Common myeloid progenitor, CD34-positive (primary cell): ENCODE measurements around the gene RBM47.
A peak's percentile ranks its signal among the peaks of the same experiment; 100 is the strongest.

Experiments
- CTCF ChIA-PET: fragments of 350-600 bp; sonication (Branson Sonifier 250); formaldehyde crosslinking; loops from one replicate; lab custom pipeline; 2021; ENCODE audit warnings: antibody characterized with exemption; lab: Charles Lee
- POLR2A ChIA-PET: fragments of 350-600 bp; sonication (Branson Sonifier 250); formaldehyde crosslinking; loops from one replicate; lab custom pipeline; 2021; ENCODE audit warnings: antibody characterized with exemption; lab: Charles Lee
- DNase-seq, 3 donors: peaks; one replicate each; pipeline versions ENCODE4 v3.0.0 to v3.0.0-alpha.2; 2013
- H3K27ac ChIP-seq, 2 experiments: 1 replicate in 1 of 2; 2 replicates in 1 of 2; pipeline ENCODE4 v1.7.0; 2013; ENCODE audit warnings: inconsistent platforms in 2 of 2, low read length in 2 of 2, mild to moderate bottlenecking in 2 of 2, low read depth in 1 of 2, moderate library complexity in 1 of 2; ENCODE audit not compliant: severe bottlenecking in 2 of 2, insufficient read depth in 1 of 2, poor library complexity in 1 of 2
- H3K27me3 ChIP-seq, 5 experiments: replicated peaks in 2 of 5; 1 replicate in 3 of 5; 2 replicates in 2 of 5; pipeline versions ENCODE4 v1.6.1 to v1.7.0; 2013; ENCODE audit warnings: low read length in 4 of 5, mild to moderate bottlenecking in 2 of 5, moderate library complexity in 2 of 5, inconsistent platforms in 1 of 5; ENCODE audit not compliant: insufficient read depth in 5 of 5, control insufficient read depth in 4 of 5
- H3K36me3 ChIP-seq, 4 experiments: 1 replicate in 2 of 4; 2 replicates in 2 of 4; pipeline versions ENCODE4 v1.6.1 to v1.7.0; 2013; ENCODE audit warnings: low read length in 3 of 4, control low read depth in 1 of 4, mild to moderate bottlenecking in 1 of 4; ENCODE audit not compliant: control insufficient read depth in 4 of 4, insufficient read depth in 4 of 4
- H3K4me1 ChIP-seq, 4 experiments: 1 replicate in 3 of 4; 2 replicates in 1 of 4; pipeline versions ENCODE4 v1.6.1 to v1.7.1; 2013; ENCODE audit warnings: low read length in 3 of 4, mild to moderate bottlenecking in 3 of 4, control low read depth in 1 of 4, inconsistent platforms in 1 of 4, moderate library complexity in 1 of 4; ENCODE audit not compliant: control insufficient read depth in 4 of 4, insufficient read depth in 4 of 4; ENCODE audit errors: control extremely low read depth in 1 of 4
- H3K4me3 ChIP-seq, 7 experiments: 1 replicate in 4 of 7; 2 replicates in 3 of 7; pipeline versions ENCODE4 v1.5.1 to v1.7.0; 2013; ENCODE audit warnings: mild to moderate bottlenecking in 7 of 7, low read length in 6 of 7, moderate library complexity in 6 of 7, inconsistent platforms in 2 of 7, low read depth in 2 of 7, control low read depth in 1 of 7; ENCODE audit not compliant: insufficient read depth in 4 of 7, control insufficient read depth in 1 of 7; ENCODE audit errors: extremely low read depth in 1 of 7
- H3K9me3 ChIP-seq, 5 experiments: 1 replicate in 4 of 5; 2 replicates in 1 of 5; pipeline versions ENCODE4 v1.6.1 to v1.7.1; 2013; ENCODE audit warnings: low read length in 4 of 5, mild to moderate bottlenecking in 2 of 5, inconsistent platforms in 1 of 5, low read depth in 1 of 5, moderate library complexity in 1 of 5; ENCODE audit not compliant: control insufficient read depth in 4 of 5, insufficient read depth in 2 of 5; ENCODE audit errors: control extremely low read depth in 1 of 5
- WGBS: methylation state at CpG from one replicate; pipeline ENCODE4 v1.1.5; 2013; ENCODE audit not compliant: insufficient coverage; 5-methylcytosine and 5-hydroxymethylcytosine counted together

Gene RBM47

DNA sequence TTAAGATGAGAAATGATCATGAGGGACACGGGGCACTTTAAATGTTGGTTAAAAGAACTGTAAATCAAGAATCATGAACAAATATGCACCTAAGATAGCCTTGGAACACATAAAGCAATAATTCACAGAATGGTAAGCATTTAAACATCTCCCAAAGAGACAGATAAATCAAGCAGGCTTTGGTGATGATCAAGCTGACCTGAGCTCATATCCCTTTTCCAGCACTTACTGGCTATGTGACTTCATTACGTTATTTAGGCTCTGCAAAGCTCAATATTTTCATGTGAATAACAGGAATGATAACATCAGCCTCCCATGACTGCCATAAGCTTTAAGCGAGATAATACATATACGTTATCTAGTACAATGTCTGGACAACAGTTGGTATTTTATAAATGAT is 239.7 kb downstream of the RBM47 start:
- WGBS, result 100% methylated on average over 1 of the region's 4 CpGs
- Histone ChIP-seq H3K27me3 (no peaks in the 10 kb centered on the region), H3K36me3 (no peaks in the 10 kb centered on the region), H3K27ac (no peak overlapping the region), H3K4me3 (no peak overlapping the region), H3K9me3 (no peaks in the 10 kb centered on the region), H3K4me1 (peaks cover 0 to 4% (median 1%) of the 10 kb centered on the region in 4 experiments)
- no peak for DNase-seq
- ChIA-PET CTCF (interaction anchor here (1.3 kb wide), 1 partner anchor 30 kb away, joined by 3 read pairs; no protein-coding TSS in a partner anchor), POLR2A (no interaction called here)

DNA sequence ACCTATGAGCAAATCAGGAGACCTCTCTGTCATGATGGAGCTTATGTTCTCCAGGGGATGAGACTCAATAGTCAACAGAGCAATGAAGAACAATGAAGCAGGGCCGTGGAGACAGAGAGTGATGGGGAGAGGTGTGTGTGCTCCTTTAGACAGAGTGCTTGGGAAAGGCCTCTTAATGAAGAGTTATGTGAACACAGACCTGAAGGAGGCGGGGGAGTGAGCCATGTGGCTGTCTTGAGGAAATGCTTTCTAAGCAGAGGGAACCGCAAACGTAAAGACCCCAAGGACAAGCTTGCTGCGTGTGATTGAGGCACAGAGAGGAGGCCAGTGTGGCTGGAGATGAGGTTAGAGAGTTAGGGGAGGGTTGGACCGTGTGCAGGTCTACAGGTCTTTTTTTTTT is 241.4 kb downstream of the RBM47 start:
- DNase-seq, result peak; percentile 20 to 72 (median 65)
- ChIA-PET CTCF (interaction anchor here (0.9 to 1.5 kb wide), 3 partner anchors 11 to 77 kb away, joined by 3 to 5 read pairs (median 3); no protein-coding TSS in a partner anchor), POLR2A (interaction anchor here (0.5 to 0.6 kb wide), 2 partner anchors 15 to 699 kb away, joined by 3 to 4 read pairs; no protein-coding TSS in a partner anchor)
- Histone ChIP-seq H3K36me3 (no peaks in the 10 kb centered on the region), H3K4me1 (peaks cover 0 to 4% (median 1%) of the 10 kb centered on the region in 4 experiments), H3K27ac (no peak overlapping the region), H3K4me3 (no peak overlapping the region), H3K27me3 (no peaks in the 10 kb centered on the region), H3K9me3 (no peaks in the 10 kb centered on the region)
- WGBS, result 58% methylated on average over 4 of the region's 6 CpGs

DNA sequence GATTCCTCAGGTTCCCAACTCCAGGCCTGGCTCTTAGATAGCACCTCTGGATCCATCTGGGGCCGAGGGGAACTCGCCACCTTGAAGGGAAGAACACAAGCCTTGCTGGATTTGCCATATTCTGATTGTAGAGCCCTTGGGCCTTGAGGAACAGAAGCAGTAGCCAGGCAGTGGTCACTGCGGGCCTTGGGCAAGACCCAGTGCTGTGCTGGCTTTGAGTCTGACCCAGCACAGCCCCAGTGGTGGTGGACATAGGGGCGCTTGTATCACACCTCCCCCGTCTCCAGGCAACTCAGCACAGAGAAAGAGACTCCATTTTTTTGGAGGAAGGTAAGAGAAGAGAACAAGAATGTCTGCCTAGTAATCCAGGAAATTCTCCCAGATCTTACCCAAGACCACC is 249.0 kb downstream of the RBM47 start:
- CTCF ChIA-PET, result no interaction called here
- H3K27ac ChIP-seq, result no peak overlapping the region
- no peaks in the 10 kb centered on the region for H3K9me3 ChIP-seq
- H3K4me3 ChIP-seq, result no peak overlapping the region
- H3K4me1 ChIP-seq, result no peaks in the 10 kb centered on the region
- no peaks in the 10 kb centered on the region for H3K36me3 ChIP-seq
- no peaks in the 10 kb centered on the region for H3K27me3 ChIP-seq
- POLR2A ChIA-PET, result no interaction called here
- 96% methylated on average over 3 of the region's 5 CpGs for WGBS
- DNase-seq, result no peak

DNA sequence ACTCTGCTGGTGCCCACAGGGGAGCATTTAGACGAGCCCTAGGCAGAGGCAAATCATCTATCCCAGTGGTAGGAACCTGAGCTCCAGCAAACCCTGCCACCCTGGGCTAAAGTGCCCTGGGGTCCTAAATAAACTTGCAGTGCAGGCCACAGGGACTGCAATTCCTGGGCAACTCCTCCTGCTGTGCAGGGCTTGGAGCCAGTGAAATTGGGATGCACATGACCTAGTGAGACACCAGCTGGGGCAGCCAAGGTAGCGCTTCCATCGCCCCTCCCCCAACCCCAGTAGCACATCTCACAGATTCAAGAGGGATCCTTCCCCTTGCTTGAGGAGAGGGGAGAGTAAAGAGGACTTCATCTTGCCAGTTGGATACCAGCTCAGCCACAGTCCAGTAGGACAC is 250.4 kb downstream of the RBM47 start:
- POLR2A ChIA-PET, result no interaction called here
- DNase-seq, result no peak
- Histone ChIP-seq H3K27ac (no peak overlapping the region), H3K36me3 (no peaks in the 10 kb centered on the region), H3K9me3 (no peaks in the 10 kb centered on the region), H3K27me3 (no peaks in the 10 kb centered on the region), H3K4me1 (no peaks in the 10 kb centered on the region), H3K4me3 (no peak overlapping the region)
- CTCF ChIA-PET, result interaction anchor here (0.9 kb wide), 1 partner anchor 12 kb away, joined by 3 read pairs; no protein-coding TSS in a partner anchor
- 95% methylated on average over 2 of the region's 3 CpGs for WGBS

DNA sequence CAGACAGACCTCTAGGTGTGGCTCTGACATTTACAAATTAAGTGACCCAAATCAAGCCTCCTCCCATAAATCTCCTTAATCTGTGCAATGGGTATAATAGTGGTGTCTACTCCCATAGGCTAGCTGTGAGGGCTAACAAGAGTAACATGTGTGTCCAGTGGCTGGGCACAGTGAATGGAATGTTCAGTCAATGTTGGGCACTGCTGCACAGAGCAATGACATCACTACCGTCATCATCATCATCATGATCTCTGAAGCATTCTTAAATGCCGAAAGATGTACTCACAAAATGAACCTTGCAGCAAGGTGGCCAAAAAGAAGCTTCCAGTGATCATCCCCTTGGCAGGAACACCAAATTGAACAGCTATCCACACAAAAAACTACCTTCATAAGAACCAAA is 251.0 kb downstream of the RBM47 start:
- DNase-seq, result no peak
- Histone ChIP-seq H3K27ac (no peak overlapping the region), H3K9me3 (no peaks in the 10 kb centered on the region), H3K4me3 (no peak overlapping the region), H3K36me3 (no peaks in the 10 kb centered on the region), H3K4me1 (no peaks in the 10 kb centered on the region), H3K27me3 (no peaks in the 10 kb centered on the region)
- CTCF ChIA-PET, result interaction anchor here (0.5 to 0.9 kb wide), 2 partner anchors 12 to 1311 kb away, joined by 3 read pairs; no protein-coding TSS in a partner anchor
- POLR2A ChIA-PET, result no interaction called here
- WGBS, result 50% methylated on average over 2 of the region's 2 CpGs

DNA sequence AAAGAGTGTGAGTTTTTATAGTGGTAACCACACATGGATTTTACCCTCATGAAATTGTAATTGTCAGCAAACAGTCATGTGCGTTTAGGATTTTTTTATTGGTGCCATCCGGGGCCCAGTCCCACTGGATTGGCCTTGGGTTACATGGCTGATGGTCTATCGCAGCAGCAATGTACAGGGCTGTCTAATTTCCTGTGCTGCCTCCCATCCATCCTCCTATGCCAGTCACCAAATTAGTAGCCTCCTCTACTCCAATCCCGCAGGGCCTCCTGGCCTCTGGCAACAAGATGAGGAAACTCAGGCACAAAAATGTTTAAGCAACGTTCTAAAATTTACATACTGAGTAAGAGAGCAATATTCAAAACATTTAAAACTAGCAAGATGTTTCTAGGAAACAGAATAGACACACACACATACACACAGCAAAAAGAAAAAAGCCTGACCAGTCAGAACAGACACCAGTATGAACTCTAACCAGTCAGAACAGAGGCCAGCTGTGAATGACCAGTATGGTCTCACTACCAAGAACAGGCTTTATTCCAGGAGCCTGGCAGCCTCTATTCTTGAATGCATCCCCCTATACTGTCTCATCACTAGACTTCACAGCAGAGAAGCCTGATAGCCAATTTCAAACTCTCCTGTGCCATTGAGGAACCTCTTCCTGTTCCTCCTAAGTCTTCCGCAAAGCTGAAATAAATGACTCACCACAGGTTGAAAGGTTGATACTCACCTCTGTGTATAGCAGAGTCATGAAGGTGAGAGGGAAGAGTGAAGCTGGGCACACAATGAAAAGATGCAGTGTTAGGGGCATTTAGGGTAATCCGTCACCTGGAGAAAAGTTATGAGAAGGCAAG is 251.9 kb downstream of the RBM47 start:
- Histone ChIP-seq H3K27ac (no peak overlapping the region), H3K4me3 (no peak overlapping the region), H3K4me1 (no peaks in the 10 kb centered on the region), H3K9me3 (no peaks in the 10 kb centered on the region), H3K27me3 (no peaks in the 10 kb centered on the region), H3K36me3 (no peaks in the 10 kb centered on the region)
- peak in 2 of 3 donors; percentile 4 to 5 for DNase-seq
- ChIA-PET CTCF (no interaction called here), POLR2A (no interaction called here)
- 97% methylated on average over 4 of the region's 7 CpGs for WGBS

DNA sequence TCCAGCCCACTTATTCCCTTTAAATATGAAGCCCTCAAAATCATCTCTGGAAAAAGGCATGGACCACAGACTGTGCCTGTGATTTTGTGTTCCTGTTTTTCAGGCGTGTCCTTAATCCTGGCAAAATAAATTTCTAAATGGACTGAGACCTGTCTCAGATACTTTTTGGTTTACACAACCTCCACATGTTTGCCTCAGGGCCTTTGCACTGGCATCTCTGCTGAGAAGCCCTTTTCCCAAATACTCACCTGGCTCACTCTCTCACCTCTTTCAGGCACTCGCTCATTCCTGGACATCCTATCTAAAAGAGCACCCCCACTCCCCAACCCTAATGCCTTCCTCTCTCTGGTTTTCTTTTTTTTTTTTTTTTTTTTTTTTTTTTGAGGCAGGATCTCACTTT is 254.0 kb downstream of the RBM47 start:
- CTCF ChIA-PET, result no interaction called here
- H3K9me3 ChIP-seq, result no peaks in the 10 kb centered on the region
- no peaks in the 10 kb centered on the region for H3K4me1 ChIP-seq
- H3K27me3 ChIP-seq, result no peaks in the 10 kb centered on the region
- no peak overlapping the region for H3K4me3 ChIP-seq
- no peak for DNase-seq
- POLR2A ChIA-PET, result no interaction called here
- no peak overlapping the region for H3K27ac ChIP-seq
- 93% methylated on average over 1 of the region's 2 CpGs for WGBS
- no peaks in the 10 kb centered on the region for H3K36me3 ChIP-seq
